K562 (cell line): ENCODE data around the gene GALNT7.

Experiments used
- ATF3 ChIP-seq, 2 experiments: fragments of 450-650 bp in 1 of 2; sonication (generic) in 1 of 2; formaldehyde crosslinking in 1 of 2; IDR thresholded peaks in 1 of 2; conservative IDR thresholded peaks in 1 of 2; 2 replicates each; pipeline versions ENCODE4 v1.6.1 to v1.8.1; 2016 to 2023; ENCODE audit warnings: mild to moderate bottlenecking in 2 of 2, moderate library complexity in 2 of 2, inconsistent platforms in 1 of 2, missing genetic modification reagents in 1 of 2
- CEBPZ ChIP-seq: fragments of 150-350 bp; IDR thresholded peaks from 2 replicates; pipeline ENCODE4 v1.6.1; 2014; ENCODE audit warnings: low read depth, mild to moderate bottlenecking, low read length, borderline replicate concordance
- ELF1 ChIP-seq: fragments of 200-800 bp; sonication (Bioruptor generic); IDR thresholded peaks from 2 replicates; pipeline ENCODE4 v1.6.1; 2016; ENCODE audit warnings: missing genetic modification characterization, missing compliant biosample characterization
- HCFC1 ChIP-seq: IDR thresholded peaks from 2 replicates; pipeline ENCODE4 v1.6.1; 2012; ENCODE audit warnings: low read depth, low read length, improper control_type of control experiment
- MAFG ChIP-seq: fragments of 450-650 bp; conservative IDR thresholded peaks from 2 replicates; pipeline ENCODE4 v1.6.1; 2016; ENCODE audit warnings: missing genetic modification characterization, missing compliant biosample characterization
- PATZ1 ChIP-seq: fragments of 250-450 bp; sonication (Bioruptor Pico); IDR thresholded peaks from 2 replicates; pipeline ENCODE4 v1.5.0; 2020; ENCODE audit warnings: mild to moderate bottlenecking, borderline replicate concordance
- RAD21 ChIP-seq, 2 experiments: fragments of 250-450 bp in 1 of 2; fragments of 450-650 bp in 1 of 2; sonication (Bioruptor Pico) in 1 of 2; formaldehyde crosslinking in 1 of 2; IDR thresholded peaks in 1 of 2; conservative IDR thresholded peaks in 1 of 2; 2 replicates each; pipeline versions ENCODE4 v1.4.0 to v1.8.0; 2020 to 2022; ENCODE audit warnings: mild to moderate bottlenecking in 2 of 2, moderate library complexity in 1 of 2
- REST ChIP-seq, 2 experiments: fragments of 450-650 bp; formaldehyde crosslinking in 1 of 2; IDR thresholded peaks; 2 replicates each; pipeline versions ENCODE4 v1.4.0 to v1.6.1; 2014 to 2020; ENCODE audit warnings: mild to moderate bottlenecking in 2 of 2, borderline replicate concordance in 1 of 2, low read depth in 1 of 2
- TAF1 ChIP-seq: IDR thresholded peaks from 2 replicates; pipeline ENCODE4 v1.6.1; 2011; ENCODE audit warnings: mild to moderate bottlenecking, low read length, moderate library complexity; ENCODE audit not compliant: insufficient read depth, control insufficient read depth, severe bottlenecking; ENCODE audit errors: extremely low read depth
- ZBTB7A ChIP-seq: IDR thresholded peaks from 2 replicates; pipeline ENCODE4 v1.6.1; 2011; ENCODE audit warnings: low read depth, mild to moderate bottlenecking, low read length, moderate library complexity, borderline replicate concordance; ENCODE audit not compliant: control insufficient read depth

- TF ChIP-seq HCFC1, result no peak
- no peak for TF ChIP-seq MAFG (tag)
- TF ChIP-seq TAF1, result no peak
- no peak for TF ChIP-seq PATZ1 (CRISPR knock-in tag)
- no peak for TF ChIP-seq REST (IDR thresholded peaks at IDR 0.05; ENCODE audit: borderline replicate concordance)
- no peak for TF ChIP-seq REST (CRISPR knock-in tag; IDR thresholded peaks at IDR 0.05; ENCODE audit: low read depth)
- no peak for TF ChIP-seq ATF3 (IDR thresholded peaks at IDR 0.05)
- TF ChIP-seq ATF3 (CRISPR knock-in tag; conservative IDR thresholded peaks at IDR 0.05), result no peak
- no peak for TF ChIP-seq ELF1
- no peak for TF ChIP-seq RAD21 (CRISPR knock-in tag; conservative IDR thresholded peaks at IDR 0.05 in 1 of 2, IDR thresholded peaks at IDR 0.05 in 1 of 2)
- no peak for TF ChIP-seq CEBPZ
- TF ChIP-seq ZBTB7A, result no peak
These were observed 23.5 kb upstream of the GALNT7 start for GRCh38 chr4:173145131-173145530.
